CD1c-positive myeloid dendritic cell (primary cell): ENCODE data around the gene KNDC1.

Experiments
- DNase-seq: peaks from one replicate; pipeline ENCODE4 v3.0.0-alpha.2; 2016; ENCODE audit errors: extremely low spot score

The KNDC1 gene

GRCh38 chr10:133190225-133190624, 30.2 kb downstream of the KNDC1 start:
- DNase-seq = no peak

GRCh38 chr10:133191651-133192050, 31.6 kb downstream of the KNDC1 start:
- no peak for DNase-seq

- no peak for DNase-seq
Measured at GRCh38 chr10:133194151-133194550, 34.1 kb downstream of the KNDC1 start.

- DNase-seq = no peak
Measured at GRCh38 chr10:133195096-133195495, 35.1 kb downstream of the KNDC1 start.

- no peak for DNase-seq
Measured at GRCh38 chr10:133195611-133196010, 35.6 kb downstream of the KNDC1 start.

GRCh38 chr10:133196221-133196915, 36.3 kb downstream of the KNDC1 start:
- no peak for DNase-seq

GRCh38 chr10:133196936-133197758, 37.1 kb downstream of the KNDC1 start:
- no peak for DNase-seq

- DNase-seq = no peak
Measured at GRCh38 chr10:133197786-133198185, 37.8 kb downstream of the KNDC1 start.

- DNase-seq = no peak
Measured at GRCh38 chr10:133198206-133198605, 38.2 kb downstream of the KNDC1 start.

GRCh38 chr10:133198621-133199487, 38.8 kb downstream of the KNDC1 start:
- no peak for DNase-seq

- no peak for DNase-seq
Measured at GRCh38 chr10:133199488-133199885, 39.5 kb downstream of the KNDC1 start.

GRCh38 chr10:133199992-133200611, 40.1 kb downstream of the KNDC1 start:
- no peak for DNase-seq

- DNase-seq = no peak
Measured at GRCh38 chr10:133200621-133201031, 40.6 kb downstream of the KNDC1 start.

- DNase-seq = no peak
Measured at GRCh38 chr10:133201151-133201947, 41.3 kb downstream of the KNDC1 start.

GRCh38 chr10:133201948-133202725, 42.1 kb downstream of the KNDC1 start:
- no peak for DNase-seq

- no peak for DNase-seq
Measured at GRCh38 chr10:133202778-133203651, 43.0 kb downstream of the KNDC1 start.

GRCh38 chr10:133203652-133204195, 43.7 kb downstream of the KNDC1 start:
- no peak for DNase-seq

GRCh38 chr10:133204226-133205015, 44.4 kb downstream of the KNDC1 start:
- no peak for DNase-seq
